Measurements from ENCODE around the gene TBC1D22A.

Gene TBC1D22A

DNA sequence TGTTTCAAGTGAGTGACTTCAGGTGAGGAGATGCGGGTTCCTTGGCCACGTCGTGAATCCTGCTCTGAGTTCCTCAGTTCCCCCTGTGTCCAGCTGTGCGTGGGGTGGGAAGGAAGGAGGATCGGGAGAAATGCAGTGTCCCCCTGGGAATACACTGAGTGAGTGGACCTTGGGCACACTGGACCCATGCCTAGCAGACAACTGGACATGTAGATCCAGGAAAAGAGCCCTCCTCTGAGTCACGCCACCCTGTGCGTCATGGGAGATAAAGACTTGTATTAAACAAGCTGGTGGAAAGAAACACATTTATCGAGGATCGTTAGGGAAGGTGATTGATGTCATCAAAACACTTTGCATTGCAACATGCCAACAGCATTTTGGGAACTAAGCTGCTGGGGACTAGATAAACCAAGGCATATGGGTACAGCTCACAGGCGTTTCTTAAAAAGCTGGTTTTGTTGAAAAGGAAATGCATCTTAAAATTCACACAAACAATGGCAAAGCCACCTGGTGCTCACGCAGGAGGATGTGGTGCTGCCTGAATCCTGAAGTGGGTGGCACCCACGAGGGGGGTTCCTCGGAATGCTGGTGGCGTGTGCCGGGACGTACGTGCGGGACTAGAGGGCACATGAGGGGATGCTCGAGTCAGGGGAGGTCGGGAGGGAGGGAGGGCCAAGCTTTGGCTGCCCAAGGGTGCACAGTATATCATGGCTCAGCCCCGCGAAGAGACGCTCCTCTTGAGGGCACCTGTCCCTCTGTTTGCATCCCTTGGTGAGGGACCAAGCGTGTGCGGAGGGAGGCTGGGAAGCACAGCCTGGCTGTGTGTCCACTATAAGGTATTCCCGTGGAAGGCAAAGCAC, 303.5 kb downstream of the TBC1D22A start:
- no peaks in the 10 kb centered on the region for H3K27me3 Mint-ChIP-seq (ENCODE audit: low read depth)
- no peaks in the 10 kb centered on the region for H3K4me1 Mint-ChIP-seq
- TF ChIP-seq, protein P1, sequence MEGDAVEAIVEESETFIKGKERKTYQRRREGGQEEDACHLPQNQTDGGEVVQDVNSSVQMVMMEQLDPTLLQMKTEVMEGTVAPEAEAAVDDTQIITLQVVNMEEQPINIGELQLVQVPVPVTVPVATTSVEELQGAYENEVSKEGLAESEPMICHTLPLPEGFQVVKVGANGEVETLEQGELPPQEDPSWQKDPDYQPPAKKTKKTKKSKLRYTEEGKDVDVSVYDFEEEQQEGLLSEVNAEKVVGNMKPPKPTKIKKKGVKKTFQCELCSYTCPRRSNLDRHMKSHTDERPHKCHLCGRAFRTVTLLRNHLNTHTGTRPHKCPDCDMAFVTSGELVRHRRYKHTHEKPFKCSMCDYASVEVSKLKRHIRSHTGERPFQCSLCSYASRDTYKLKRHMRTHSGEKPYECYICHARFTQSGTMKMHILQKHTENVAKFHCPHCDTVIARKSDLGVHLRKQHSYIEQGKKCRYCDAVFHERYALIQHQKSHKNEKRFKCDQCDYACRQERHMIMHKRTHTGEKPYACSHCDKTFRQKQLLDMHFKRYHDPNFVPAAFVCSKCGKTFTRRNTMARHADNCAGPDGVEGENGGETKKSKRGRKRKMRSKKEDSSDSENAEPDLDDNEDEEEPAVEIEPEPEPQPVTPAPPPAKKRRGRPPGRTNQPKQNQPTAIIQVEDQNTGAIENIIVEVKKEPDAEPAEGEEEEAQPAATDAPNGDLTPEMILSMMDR (IDR thresholded peaks at IDR 0.05; ENCODE audit: unreplicated experiment in 3 of 3) = no peak
- H3K4me3 Mint-ChIP-seq = no peak overlapping the region
- no peak overlapping the region for H3K27ac Mint-ChIP-seq
- H3K9me3 Mint-ChIP-seq = no peaks in the 10 kb centered on the region
- peaks cover 10% of the 10 kb centered on the region for H3K36me3 Mint-ChIP-seq (ENCODE audit: low read depth)

DNA sequence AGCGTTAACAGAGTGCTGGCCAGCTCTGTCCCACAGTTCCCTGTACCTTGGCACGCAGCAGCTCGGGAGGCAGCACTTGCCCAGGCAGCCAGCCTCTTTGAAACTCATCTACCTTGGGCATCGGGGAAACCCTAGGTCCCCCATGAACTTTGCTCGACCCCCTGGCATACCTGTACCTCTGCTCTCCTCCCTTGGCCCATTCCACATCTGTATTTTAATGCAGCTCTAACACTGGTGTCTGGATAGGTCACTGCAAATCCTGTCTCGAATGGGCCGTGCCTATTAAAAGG, 304.1 kb downstream of the TBC1D22A start:
- Mint-ChIP-seq H3K9me3 (no peaks in the 10 kb centered on the region), H3K4me3 (no peak overlapping the region), H3K4me1 (peaks cover 3% of the 10 kb centered on the region), H3K27me3 (ENCODE audit: low read depth) (no peaks in the 10 kb centered on the region), H3K36me3 (ENCODE audit: low read depth) (peaks cover 4% of the 10 kb centered on the region), H3K27ac (no peak overlapping the region)
- TF ChIP-seq, protein P1 (IDR thresholded peaks at IDR 0.05; ENCODE audit: unreplicated experiment in 3 of 3) = no peak

DNA sequence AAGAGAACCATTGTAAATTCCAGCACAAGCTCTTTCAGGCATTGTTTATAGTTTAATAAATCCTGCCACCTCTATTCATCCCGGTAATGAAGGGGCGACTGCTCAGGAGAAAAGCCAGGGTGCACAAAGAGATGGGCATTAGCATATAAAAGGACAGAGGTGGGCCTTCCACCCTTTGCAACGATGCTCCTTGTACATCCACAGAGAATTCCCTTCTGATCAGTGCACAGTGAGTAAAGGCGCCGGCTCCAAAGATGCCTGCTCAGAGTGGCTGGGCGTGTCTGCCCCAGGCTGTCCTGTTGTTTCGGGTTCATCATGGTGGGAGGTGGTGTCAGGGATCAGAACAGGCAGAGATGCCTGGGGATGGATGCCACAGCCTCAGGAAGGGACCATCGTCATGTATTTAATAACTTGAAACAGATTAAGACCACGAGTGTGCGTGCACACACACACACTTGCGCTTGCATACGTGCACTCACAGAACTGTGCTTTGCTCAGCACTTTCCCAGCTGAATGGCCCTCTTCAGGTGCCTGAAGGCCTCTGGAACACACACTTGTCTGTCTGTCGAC, 305.0 kb downstream of the TBC1D22A start:
- no peak overlapping the region for H3K27ac Mint-ChIP-seq
- TF ChIP-seq, protein P1 (IDR thresholded peaks at IDR 0.05; ENCODE audit: unreplicated experiment in 3 of 3) = no peak
- peaks cover 3% of the 10 kb centered on the region for H3K36me3 Mint-ChIP-seq (ENCODE audit: low read depth)
- H3K27me3 Mint-ChIP-seq (ENCODE audit: low read depth) = no peaks in the 10 kb centered on the region
- no peak overlapping the region for H3K4me3 Mint-ChIP-seq
- no peaks in the 10 kb centered on the region for H3K9me3 Mint-ChIP-seq
- H3K4me1 Mint-ChIP-seq = peaks cover 7% of the 10 kb centered on the region

DNA sequence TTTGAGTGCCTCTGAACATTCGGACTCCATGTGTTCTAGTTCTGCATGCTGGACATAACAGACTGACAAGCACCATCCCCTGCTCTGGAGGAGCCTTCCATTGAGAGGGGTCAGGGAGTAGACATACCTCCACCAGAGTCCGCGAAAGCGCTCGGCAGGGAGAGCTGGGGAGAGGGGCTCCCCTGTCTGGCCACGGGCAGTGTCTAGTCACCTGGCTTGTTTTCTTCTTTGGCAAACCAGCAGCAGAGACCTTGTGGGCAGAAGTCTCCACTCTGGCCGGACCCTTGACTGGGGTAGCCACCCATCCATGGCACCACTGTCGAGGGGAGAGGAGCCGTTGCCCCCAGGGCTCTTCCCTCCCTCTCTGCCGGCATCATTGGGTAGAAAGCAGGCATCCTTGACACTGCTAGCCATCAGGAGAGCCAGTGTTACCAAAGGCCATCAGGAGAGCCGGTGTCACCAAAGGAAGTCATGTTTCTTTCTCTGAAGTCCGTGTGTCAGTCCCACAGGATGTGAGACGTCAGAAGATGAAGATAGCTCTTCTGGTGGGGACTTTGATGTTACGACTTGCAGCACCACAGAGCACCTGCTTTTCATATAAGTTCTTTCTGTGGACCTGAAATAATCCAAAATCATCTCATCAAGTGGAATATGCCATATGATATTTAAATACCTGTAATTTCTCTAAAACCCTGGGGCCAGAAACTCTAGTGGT, 305.6 kb downstream of the TBC1D22A start:
- Mint-ChIP-seq H3K4me3 (no peak overlapping the region), H3K27ac (no peak overlapping the region)

DNA sequence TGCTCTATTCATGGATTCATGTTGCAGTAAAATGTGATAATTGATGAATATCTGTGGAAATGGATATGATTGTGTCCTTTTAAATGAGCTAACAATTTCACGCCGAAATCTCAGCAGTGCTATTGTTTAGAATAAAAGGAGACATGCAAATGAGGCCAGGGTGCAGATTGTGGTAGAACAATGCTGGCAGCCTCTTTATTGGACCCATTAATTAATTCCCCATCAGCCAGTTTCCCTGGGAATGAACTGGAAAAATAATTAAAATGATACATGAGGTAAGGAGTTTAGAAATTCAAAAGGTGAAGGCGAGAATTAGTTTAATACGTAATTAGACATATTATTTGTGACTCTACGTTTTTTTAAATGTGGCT, 306.2 kb downstream of the TBC1D22A start:
- Mint-ChIP-seq H3K9me3 (peaks cover 5% of the 10 kb centered on the region), H3K27ac (no peak overlapping the region), H3K4me1 (peaks cover 7% of the 10 kb centered on the region)

More for the DNA sequence above, 305.6 kb downstream of the TBC1D22A start:
- H3K36me3 Mint-ChIP-seq (ENCODE audit: low read depth) = peaks cover 3% of the 10 kb centered on the region
- TF ChIP-seq, protein P1 (IDR thresholded peaks at IDR 0.05; ENCODE audit: unreplicated experiment in 3 of 3) = no peak
- no peaks in the 10 kb centered on the region for H3K27me3 Mint-ChIP-seq (ENCODE audit: low read depth)
- peaks cover 7% of the 10 kb centered on the region for H3K4me1 Mint-ChIP-seq
- peaks cover 2% of the 10 kb centered on the region for H3K9me3 Mint-ChIP-seq

More for the DNA sequence above, 306.2 kb downstream of the TBC1D22A start:
- TF ChIP-seq, protein P1 (IDR thresholded peaks at IDR 0.05; ENCODE audit: unreplicated experiment in 3 of 3) = no peak
- Mint-ChIP-seq H3K36me3 (ENCODE audit: low read depth) (peaks cover 6% of the 10 kb centered on the region), H3K27me3 (ENCODE audit: low read depth) (no peaks in the 10 kb centered on the region), H3K4me3 (no peak overlapping the region)
